H1 (cell line): ENCODE results near the gene RAB32. TPM values are rescaled to one million over a fixed set of nuclear protein-coding genes. Genes with fewer than 3 reads are reported as not detected.

Experiments
- ATF2 ChIP-seq: IDR thresholded peaks from 2 replicates; pipeline ENCODE4 v1.6.1; 2012; ENCODE audit warnings: low read length, inconsistent platforms
- CBX5 ChIP-seq: fragments of 300-800, 300-1000 bp; sonication (generic); IDR thresholded peaks from 2 replicates; pipeline ENCODE4 v1.7.1; 2016; ENCODE audit warnings: antibody characterized with exemption, low read length, low read depth
- HDAC2 ChIP-seq, 2 experiments: fragments of 300-600 bp in 1 of 2; sonication (generic) in 1 of 2; IDR thresholded peaks; 2 replicates each; pipeline ENCODE4 v1.6.1; 2011 to 2012; ENCODE audit warnings: low read depth in 2 of 2, low read length in 2 of 2, mild to moderate bottlenecking in 2 of 2, moderate library complexity in 2 of 2, borderline replicate concordance in 1 of 2, inconsistent platforms in 1 of 2
- HDAC6 ChIP-seq: IDR thresholded peaks from one replicate; pipeline ENCODE4 v1.7.1; 2012; ENCODE audit warnings: low read depth, mild to moderate bottlenecking, inconsistent platforms, low read length, moderate library complexity
- RFX5 ChIP-seq: IDR thresholded peaks from 2 replicates; pipeline ENCODE4 v1.6.1; 2011; ENCODE audit warnings: low read depth, low read length, improper control_type of control experiment, borderline replicate concordance
- TAF1 ChIP-seq: IDR thresholded peaks from 2 replicates; pipeline ENCODE4 v1.6.1; 2011; ENCODE audit warnings: mild to moderate bottlenecking, low read depth, low read length
- YY1 ChIP-seq: IDR thresholded peaks from 2 replicates; pipeline ENCODE4 v1.6.1; 2011; ENCODE audit warnings: low read depth, mild to moderate bottlenecking, low read length
- polyA plus RNA-seq, 7 experiments: library from polyadenylated mRNA; depleted of rRNA in 3 of 7; stranded (reverse) in 5 of 7; unstranded in 2 of 7; fragments of >200 nt in 5 of 7; fragments of 200-250 nt in 2 of 7; gene quantifications; 1 replicate in 5 of 7; 2 replicates in 1 of 7; 4 replicates in 1 of 7; pipeline versions ENCODE4 v1.2.1 to v1.2.3, GENCODE V29; 2011 to 2013; ENCODE audit warnings: missing spikeins in 2 of 7, mixed read lengths in 2 of 7
- total RNA-seq: library from RNA; stranded (reverse); fragmentation: NEBNext Ultra II Directional; extraction: Animal tissue kit (Norgen Biotek cat#: 25700); gene quantifications from 2 replicates; pipeline ENCODE4 v1.2.1, GENCODE V29; 2021
- TF ChIP-seq, protein P1 (sequence below): fragments of 300-600 bp; sonication (generic); IDR thresholded peaks from 2 replicates; pipeline ENCODE4 v1.7.1; 2012; ENCODE audit warnings: low read length, moderate library complexity, mild to moderate bottlenecking, inconsistent platforms; ENCODE audit not compliant: insufficient replicate concordance

The RAB32 gene
- total and polyA plus RNA-seq, 2 of the 8 experiments (the other 6 are each of a cell fraction or from before 2014, with no cell fraction given) = 3.9 to 6.3 TPM

GRCh38 chr6:146548898-146549374 lies 5.3 kb downstream of the RAB32 start (continued):
- TF ChIP-seq, protein P1, sequence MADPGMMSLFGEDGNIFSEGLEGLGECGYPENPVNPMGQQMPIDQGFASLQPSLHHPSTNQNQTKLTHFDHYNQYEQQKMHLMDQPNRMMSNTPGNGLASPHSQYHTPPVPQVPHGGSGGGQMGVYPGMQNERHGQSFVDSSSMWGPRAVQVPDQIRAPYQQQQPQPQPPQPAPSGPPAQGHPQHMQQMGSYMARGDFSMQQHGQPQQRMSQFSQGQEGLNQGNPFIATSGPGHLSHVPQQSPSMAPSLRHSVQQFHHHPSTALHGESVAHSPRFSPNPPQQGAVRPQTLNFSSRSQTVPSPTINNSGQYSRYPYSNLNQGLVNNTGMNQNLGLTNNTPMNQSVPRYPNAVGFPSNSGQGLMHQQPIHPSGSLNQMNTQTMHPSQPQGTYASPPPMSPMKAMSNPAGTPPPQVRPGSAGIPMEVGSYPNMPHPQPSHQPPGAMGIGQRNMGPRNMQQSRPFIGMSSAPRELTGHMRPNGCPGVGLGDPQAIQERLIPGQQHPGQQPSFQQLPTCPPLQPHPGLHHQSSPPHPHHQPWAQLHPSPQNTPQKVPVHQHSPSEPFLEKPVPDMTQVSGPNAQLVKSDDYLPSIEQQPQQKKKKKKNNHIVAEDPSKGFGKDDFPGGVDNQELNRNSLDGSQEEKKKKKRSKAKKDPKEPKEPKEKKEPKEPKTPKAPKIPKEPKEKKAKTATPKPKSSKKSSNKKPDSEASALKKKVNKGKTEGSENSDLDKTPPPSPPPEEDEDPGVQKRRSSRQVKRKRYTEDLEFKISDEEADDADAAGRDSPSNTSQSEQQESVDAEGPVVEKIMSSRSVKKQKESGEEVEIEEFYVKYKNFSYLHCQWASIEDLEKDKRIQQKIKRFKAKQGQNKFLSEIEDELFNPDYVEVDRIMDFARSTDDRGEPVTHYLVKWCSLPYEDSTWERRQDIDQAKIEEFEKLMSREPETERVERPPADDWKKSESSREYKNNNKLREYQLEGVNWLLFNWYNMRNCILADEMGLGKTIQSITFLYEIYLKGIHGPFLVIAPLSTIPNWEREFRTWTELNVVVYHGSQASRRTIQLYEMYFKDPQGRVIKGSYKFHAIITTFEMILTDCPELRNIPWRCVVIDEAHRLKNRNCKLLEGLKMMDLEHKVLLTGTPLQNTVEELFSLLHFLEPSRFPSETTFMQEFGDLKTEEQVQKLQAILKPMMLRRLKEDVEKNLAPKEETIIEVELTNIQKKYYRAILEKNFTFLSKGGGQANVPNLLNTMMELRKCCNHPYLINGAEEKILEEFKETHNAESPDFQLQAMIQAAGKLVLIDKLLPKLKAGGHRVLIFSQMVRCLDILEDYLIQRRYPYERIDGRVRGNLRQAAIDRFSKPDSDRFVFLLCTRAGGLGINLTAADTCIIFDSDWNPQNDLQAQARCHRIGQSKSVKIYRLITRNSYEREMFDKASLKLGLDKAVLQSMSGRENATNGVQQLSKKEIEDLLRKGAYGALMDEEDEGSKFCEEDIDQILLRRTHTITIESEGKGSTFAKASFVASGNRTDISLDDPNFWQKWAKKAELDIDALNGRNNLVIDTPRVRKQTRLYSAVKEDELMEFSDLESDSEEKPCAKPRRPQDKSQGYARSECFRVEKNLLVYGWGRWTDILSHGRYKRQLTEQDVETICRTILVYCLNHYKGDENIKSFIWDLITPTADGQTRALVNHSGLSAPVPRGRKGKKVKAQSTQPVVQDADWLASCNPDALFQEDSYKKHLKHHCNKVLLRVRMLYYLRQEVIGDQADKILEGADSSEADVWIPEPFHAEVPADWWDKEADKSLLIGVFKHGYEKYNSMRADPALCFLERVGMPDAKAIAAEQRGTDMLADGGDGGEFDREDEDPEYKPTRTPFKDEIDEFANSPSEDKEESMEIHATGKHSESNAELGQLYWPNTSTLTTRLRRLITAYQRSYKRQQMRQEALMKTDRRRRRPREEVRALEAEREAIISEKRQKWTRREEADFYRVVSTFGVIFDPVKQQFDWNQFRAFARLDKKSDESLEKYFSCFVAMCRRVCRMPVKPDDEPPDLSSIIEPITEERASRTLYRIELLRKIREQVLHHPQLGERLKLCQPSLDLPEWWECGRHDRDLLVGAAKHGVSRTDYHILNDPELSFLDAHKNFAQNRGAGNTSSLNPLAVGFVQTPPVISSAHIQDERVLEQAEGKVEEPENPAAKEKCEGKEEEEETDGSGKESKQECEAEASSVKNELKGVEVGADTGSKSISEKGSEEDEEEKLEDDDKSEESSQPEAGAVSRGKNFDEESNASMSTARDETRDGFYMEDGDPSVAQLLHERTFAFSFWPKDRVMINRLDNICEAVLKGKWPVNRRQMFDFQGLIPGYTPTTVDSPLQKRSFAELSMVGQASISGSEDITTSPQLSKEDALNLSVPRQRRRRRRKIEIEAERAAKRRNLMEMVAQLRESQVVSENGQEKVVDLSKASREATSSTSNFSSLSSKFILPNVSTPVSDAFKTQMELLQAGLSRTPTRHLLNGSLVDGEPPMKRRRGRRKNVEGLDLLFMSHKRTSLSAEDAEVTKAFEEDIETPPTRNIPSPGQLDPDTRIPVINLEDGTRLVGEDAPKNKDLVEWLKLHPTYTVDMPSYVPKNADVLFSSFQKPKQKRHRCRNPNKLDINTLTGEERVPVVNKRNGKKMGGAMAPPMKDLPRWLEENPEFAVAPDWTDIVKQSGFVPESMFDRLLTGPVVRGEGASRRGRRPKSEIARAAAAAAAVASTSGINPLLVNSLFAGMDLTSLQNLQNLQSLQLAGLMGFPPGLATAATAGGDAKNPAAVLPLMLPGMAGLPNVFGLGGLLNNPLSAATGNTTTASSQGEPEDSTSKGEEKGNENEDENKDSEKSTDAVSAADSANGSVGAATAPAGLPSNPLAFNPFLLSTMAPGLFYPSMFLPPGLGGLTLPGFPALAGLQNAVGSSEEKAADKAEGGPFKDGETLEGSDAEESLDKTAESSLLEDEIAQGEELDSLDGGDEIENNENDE = no peak
- no peak for TF ChIP-seq HDAC6
- no peak for TF ChIP-seq ATF2
- TF ChIP-seq RFX5 = no peak
- TF ChIP-seq YY1 = no peak
- TF ChIP-seq HDAC2 (IDR thresholded peaks at IDR 0.05; ENCODE audit: borderline replicate concordance in 1 of 2, low read depth in 2 of 2, low read length in 2 of 2) = no peak
- TF ChIP-seq CBX5 = no peak
- no peak for TF ChIP-seq TAF1
